Kidney epithelial cell (primary cell): Measurements from ENCODE around the gene PPM1L. TPM values are rescaled to one million over a fixed set of nuclear protein-coding genes. Genes with fewer than 3 reads are reported as not detected.

Source experiments
- DNase-seq: peaks from one replicate; pipeline ENCODE4 v3.0.0-alpha.2; 2010; ENCODE audit warnings: low read depth
- H3K27me3 ChIP-seq: 2 replicates; pipeline ENCODE4 v1.6.0; 2011; ENCODE audit warnings: low read length; ENCODE audit not compliant: control insufficient read depth, insufficient read depth
- H3K36me3 ChIP-seq: 2 replicates; pipeline ENCODE4 v1.5.1; 2011; ENCODE audit warnings: low read length; ENCODE audit not compliant: control insufficient read depth, insufficient read depth
- H3K4me3 ChIP-seq: 2 replicates; pipeline ENCODE4 v1.5.1; 2011; ENCODE audit warnings: low read depth, mild to moderate bottlenecking, control low read depth, low read length
- total RNA-seq: library from RNA; depleted of rRNA; stranded (reverse); fragments of >200 nt; gene quantifications from 2 replicates; pipeline ENCODE4 v1.2.3, GENCODE V29; 2015
- TF ChIP-seq, protein P1 (sequence below): IDR thresholded peaks from 2 replicates; pipeline ENCODE4 v1.5.1; 2011; ENCODE audit warnings: mild to moderate bottlenecking, moderate library complexity, low read length, control low read depth, inconsistent platforms; ENCODE audit not compliant: insufficient read depth, poor library complexity, severe bottlenecking

The PPM1L gene
- total RNA-seq, 1 donor from 2014 or later: 11.1 TPM

DNA sequence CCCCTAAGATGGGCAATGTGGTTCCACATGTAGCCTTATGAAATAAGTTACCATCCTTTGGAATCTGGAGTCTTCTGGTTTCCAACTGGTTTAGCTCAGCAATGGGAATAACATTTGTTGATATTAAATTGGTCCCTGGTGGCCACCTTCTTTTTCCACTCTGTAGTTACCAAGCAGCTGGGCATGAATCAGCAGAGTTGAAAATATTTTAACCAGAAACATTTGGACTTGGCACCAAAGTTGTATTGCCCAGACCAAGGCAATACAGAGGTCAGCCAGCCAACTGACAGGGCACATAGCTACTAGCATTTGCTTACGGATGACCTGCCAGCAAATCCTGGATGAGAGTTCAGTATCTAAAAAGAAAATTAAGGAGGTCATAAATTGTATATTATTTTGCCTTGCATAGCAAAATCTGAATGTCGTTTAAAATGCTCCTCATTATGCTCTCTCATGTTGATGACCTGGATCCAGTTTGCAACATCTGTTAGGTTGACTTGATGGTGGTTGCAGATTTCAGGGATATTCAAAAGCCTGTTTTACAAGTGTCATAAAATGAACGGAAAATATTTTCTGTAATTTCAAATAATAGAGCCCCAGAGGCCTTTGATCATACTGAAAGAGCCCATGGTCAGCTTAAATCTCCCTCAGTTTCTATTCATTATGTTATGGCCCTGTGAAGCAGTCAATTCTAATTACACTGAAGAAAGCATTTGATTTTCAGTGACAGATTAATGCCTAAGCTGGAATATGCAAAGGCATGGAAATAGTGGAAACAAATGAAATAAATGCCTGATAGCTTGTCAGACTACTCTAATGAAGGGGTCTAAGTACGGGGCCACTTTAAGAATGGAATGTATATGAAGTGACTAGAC is 54.6 kb downstream of the PPM1L start:
- Histone ChIP-seq H3K4me3 (no peak overlapping the region), H3K27me3 (no peaks in the 10 kb centered on the region), H3K36me3 (no peaks in the 10 kb centered on the region)
- TF ChIP-seq, protein P1, sequence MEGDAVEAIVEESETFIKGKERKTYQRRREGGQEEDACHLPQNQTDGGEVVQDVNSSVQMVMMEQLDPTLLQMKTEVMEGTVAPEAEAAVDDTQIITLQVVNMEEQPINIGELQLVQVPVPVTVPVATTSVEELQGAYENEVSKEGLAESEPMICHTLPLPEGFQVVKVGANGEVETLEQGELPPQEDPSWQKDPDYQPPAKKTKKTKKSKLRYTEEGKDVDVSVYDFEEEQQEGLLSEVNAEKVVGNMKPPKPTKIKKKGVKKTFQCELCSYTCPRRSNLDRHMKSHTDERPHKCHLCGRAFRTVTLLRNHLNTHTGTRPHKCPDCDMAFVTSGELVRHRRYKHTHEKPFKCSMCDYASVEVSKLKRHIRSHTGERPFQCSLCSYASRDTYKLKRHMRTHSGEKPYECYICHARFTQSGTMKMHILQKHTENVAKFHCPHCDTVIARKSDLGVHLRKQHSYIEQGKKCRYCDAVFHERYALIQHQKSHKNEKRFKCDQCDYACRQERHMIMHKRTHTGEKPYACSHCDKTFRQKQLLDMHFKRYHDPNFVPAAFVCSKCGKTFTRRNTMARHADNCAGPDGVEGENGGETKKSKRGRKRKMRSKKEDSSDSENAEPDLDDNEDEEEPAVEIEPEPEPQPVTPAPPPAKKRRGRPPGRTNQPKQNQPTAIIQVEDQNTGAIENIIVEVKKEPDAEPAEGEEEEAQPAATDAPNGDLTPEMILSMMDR: no peak
- DNase-seq: no peak

DNA sequence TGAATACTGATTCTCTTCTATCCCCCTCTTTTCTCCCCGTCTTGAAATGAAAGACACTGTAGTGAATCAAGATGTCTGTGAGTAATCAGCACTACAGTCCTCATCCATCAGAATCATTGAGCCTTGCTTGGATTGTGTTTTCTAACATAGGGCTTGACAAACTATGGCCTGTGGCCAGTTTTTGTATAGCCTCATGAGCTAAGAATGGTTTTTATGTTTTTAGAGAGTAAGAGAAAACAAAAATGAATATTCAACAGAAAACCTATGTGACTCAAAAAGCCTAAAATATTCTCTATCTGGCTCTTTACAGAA is 55.2 kb downstream of the PPM1L start:
- TF ChIP-seq, protein P1: no peak
- no peaks in the 10 kb centered on the region for H3K36me3 ChIP-seq
- no peaks in the 10 kb centered on the region for H3K27me3 ChIP-seq
- DNase-seq: no peak
- H3K4me3 ChIP-seq: no peak overlapping the region

DNA sequence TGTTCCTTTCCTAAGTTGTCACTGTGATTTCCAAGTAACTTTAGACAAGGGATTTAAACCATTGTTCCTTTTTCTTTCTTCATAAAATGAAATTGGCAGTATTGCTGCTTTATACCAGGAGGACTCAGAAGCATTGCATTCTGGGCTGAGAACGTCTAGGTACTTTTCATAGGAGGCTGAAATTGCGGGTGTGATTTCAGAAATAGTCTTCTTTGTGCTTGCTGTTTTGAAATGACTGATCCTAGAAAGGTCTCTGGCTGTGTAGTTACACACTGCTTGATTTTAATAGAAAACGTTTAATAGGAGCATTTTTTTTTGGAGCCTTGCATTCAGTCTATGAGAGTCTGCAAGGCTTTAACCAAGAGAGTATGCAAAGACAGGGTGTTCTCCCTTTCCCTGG is 56.3 kb downstream of the PPM1L start:
- TF ChIP-seq, protein P1: no peak
- no peak for DNase-seq
- Histone ChIP-seq H3K4me3 (no peak overlapping the region), H3K27me3 (no peaks in the 10 kb centered on the region), H3K36me3 (no peaks in the 10 kb centered on the region)

DNA sequence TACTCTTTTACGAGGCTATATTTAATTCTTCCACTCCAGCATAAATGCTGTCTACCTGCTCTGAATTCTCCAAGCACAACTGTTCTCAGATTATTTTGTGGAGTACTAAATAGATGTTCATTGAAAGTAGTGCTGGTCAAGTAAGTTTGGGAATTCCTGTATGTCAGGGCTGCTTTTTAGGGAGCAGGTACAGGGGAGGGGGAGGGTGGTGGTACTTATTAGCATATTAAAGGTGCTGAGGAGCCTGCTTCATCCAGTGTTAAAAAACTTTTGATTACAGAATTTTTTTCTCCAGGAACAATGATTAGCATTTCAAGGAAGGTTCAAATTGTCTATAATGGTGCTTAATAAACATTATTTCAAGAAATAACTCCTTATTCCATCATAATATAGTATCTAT is 59.2 kb downstream of the PPM1L start:
- TF ChIP-seq, protein P1: no peak
- Histone ChIP-seq H3K4me3 (no peak overlapping the region), H3K36me3 (no peaks in the 10 kb centered on the region), H3K27me3 (no peaks in the 10 kb centered on the region)
- no peak for DNase-seq

DNA sequence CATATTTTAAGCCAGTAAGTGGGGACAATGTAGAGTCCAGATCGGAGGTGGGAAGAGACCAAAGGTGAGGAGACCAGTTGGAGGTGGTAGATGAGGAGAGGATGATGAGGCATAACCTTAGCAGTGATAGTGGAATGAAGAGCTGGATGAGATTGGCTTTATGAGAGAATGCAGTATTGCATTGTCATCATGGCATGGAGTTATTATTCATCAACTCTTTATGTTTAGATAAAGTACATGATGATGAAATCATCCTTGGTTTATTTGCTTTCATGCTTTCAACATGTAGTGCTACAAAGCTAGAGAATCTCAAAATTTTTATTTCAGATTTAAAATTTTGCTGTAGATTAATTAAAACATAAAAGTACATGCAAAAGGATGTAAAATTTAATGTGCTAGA is 64.0 kb downstream of the PPM1L start:
- H3K27me3 ChIP-seq: no peaks in the 10 kb centered on the region
- no peak overlapping the region for H3K4me3 ChIP-seq
- TF ChIP-seq, protein P1: no peak
- no peaks in the 10 kb centered on the region for H3K36me3 ChIP-seq
- no peak for DNase-seq

DNA sequence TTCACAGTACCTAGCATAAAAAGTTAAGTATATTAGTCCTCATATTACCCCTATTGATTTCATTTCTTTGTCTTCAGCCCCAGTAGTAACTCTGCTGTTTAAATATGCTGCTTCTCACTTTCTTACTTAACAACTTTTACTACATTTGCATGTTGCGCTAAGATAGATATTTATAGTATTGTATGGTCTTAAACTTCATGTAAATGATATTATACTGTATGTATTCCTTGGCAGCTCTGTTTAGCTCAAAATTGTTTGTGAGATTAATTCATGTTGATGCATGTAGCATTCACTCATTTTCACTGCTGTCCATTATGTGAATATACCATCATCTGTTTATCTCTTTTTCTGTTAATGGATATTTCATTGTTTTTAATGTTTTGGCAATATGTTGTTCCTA is 64.4 kb downstream of the PPM1L start:
- TF ChIP-seq, protein P1: no peak
- DNase-seq: no peak
- H3K36me3 ChIP-seq: no peaks in the 10 kb centered on the region
- H3K27me3 ChIP-seq: no peaks in the 10 kb centered on the region
- no peak overlapping the region for H3K4me3 ChIP-seq
